Measurements from ENCODE around the gene KAZN.

KAZN gene

GRCh38 chr1:14650951-14651350 lies 52.5 kb downstream of the KAZN start:
- Mint-ChIP-seq H3K4me3 (no peak overlapping the region), H3K27ac (no peak overlapping the region), H3K9me3 (no peaks in the 10 kb centered on the region), H3K36me3 (no peaks in the 10 kb centered on the region), H3K27me3 (peaks cover 4% of the 10 kb centered on the region), H3K4me1 (no peaks in the 10 kb centered on the region)
- ATAC-seq (ENCODE audit: low read depth), result no peak
- DNase-seq (ENCODE audit: low spot score in 2 of 2), result no peak

- Mint-ChIP-seq H3K36me3 (no peaks in the 10 kb centered on the region), H3K4me3 (no peak overlapping the region), H3K27me3 (peaks cover 6% of the 10 kb centered on the region), H3K4me1 (no peaks in the 10 kb centered on the region), H3K27ac (no peak overlapping the region), H3K9me3 (no peaks in the 10 kb centered on the region)
- DNase-seq (ENCODE audit: low spot score in 2 of 2) (no peak), ATAC-seq (ENCODE audit: low read depth) (no peak)
Observed at GRCh38 chr1:14652840-14653239, 54.4 kb downstream of the KAZN start.

GRCh38 chr1:14653461-14653960 lies 55.0 kb downstream of the KAZN start:
- ATAC-seq (ENCODE audit: low read depth) (no peak), DNase-seq (ENCODE audit: low spot score in 2 of 2) (no peak)
- Mint-ChIP-seq H3K36me3 (no peaks in the 10 kb centered on the region), H3K9me3 (no peaks in the 10 kb centered on the region), H3K4me3 (no peak overlapping the region), H3K4me1 (no peaks in the 10 kb centered on the region), H3K27me3 (peaks cover 4% of the 10 kb centered on the region), H3K27ac (no peak overlapping the region)

- Mint-ChIP-seq H3K27me3 (peaks cover 4% of the 10 kb centered on the region), H3K4me1 (no peaks in the 10 kb centered on the region), H3K27ac (no peak overlapping the region), H3K4me3 (no peak overlapping the region), H3K36me3 (no peaks in the 10 kb centered on the region), H3K9me3 (no peaks in the 10 kb centered on the region)
- DNase-seq (ENCODE audit: low spot score in 2 of 2) (no peak), ATAC-seq (ENCODE audit: low read depth) (no peak)
Observed at GRCh38 chr1:14654554-14654953, 56.1 kb downstream of the KAZN start.

GRCh38 chr1:14655385-14655784 lies 56.9 kb downstream of the KAZN start:
- H3K27ac Mint-ChIP-seq, result no peak overlapping the region
- H3K9me3 Mint-ChIP-seq, result no peaks in the 10 kb centered on the region
- H3K27me3 Mint-ChIP-seq, result peaks cover 4% of the 10 kb centered on the region
- H3K4me3 Mint-ChIP-seq, result no peak overlapping the region
- no peaks in the 10 kb centered on the region for H3K36me3 Mint-ChIP-seq
- ATAC-seq (ENCODE audit: low read depth) (no peak), DNase-seq (ENCODE audit: low spot score in 2 of 2) (no peak)
- no peaks in the 10 kb centered on the region for H3K4me1 Mint-ChIP-seq

- DNase-seq (ENCODE audit: low spot score in 2 of 2) (no peak), ATAC-seq (ENCODE audit: low read depth) (no peak)
- no peak overlapping the region for H3K4me3 Mint-ChIP-seq
- no peaks in the 10 kb centered on the region for H3K9me3 Mint-ChIP-seq
- no peaks in the 10 kb centered on the region for H3K36me3 Mint-ChIP-seq
- H3K4me1 Mint-ChIP-seq, result no peaks in the 10 kb centered on the region
- H3K27ac Mint-ChIP-seq, result no peak overlapping the region
- peaks cover 4% of the 10 kb centered on the region for H3K27me3 Mint-ChIP-seq
Observed at GRCh38 chr1:14656384-14656937, 58.0 kb downstream of the KAZN start.

- no peaks in the 10 kb centered on the region for H3K36me3 Mint-ChIP-seq
- H3K27me3 Mint-ChIP-seq, result peaks cover 4% of the 10 kb centered on the region
- DNase-seq (ENCODE audit: low spot score in 2 of 2), result no peak
- no peaks in the 10 kb centered on the region for H3K4me1 Mint-ChIP-seq
- H3K4me3 Mint-ChIP-seq, result no peak overlapping the region
- H3K9me3 Mint-ChIP-seq, result no peaks in the 10 kb centered on the region
- ATAC-seq (ENCODE audit: low read depth), result no peak
- H3K27ac Mint-ChIP-seq, result no peak overlapping the region
Observed at GRCh38 chr1:14658642-14659041, 60.2 kb downstream of the KAZN start.

- Mint-ChIP-seq H3K27me3 (peaks cover 4% of the 10 kb centered on the region), H3K4me3 (no peak overlapping the region), H3K9me3 (no peaks in the 10 kb centered on the region), H3K36me3 (no peaks in the 10 kb centered on the region), H3K4me1 (no peaks in the 10 kb centered on the region), H3K27ac (no peak overlapping the region)
- ATAC-seq (ENCODE audit: low read depth) (no peak), DNase-seq (ENCODE audit: low spot score in 2 of 2) (no peak)
Observed at GRCh38 chr1:14659913-14660312, 61.4 kb downstream of the KAZN start.

- Mint-ChIP-seq H3K4me1 (no peaks in the 10 kb centered on the region), H3K9me3 (no peaks in the 10 kb centered on the region), H3K36me3 (no peaks in the 10 kb centered on the region), H3K4me3 (no peak overlapping the region), H3K27ac (no peak overlapping the region), H3K27me3 (peaks cover 4% of the 10 kb centered on the region)
- ATAC-seq (ENCODE audit: low read depth) (no peak), DNase-seq (ENCODE audit: low spot score in 2 of 2) (no peak)
Observed at GRCh38 chr1:14660801-14661200, 62.3 kb downstream of the KAZN start.

GRCh38 chr1:14661222-14661621 lies 62.7 kb downstream of the KAZN start:
- no peaks in the 10 kb centered on the region for H3K9me3 Mint-ChIP-seq
- DNase-seq (ENCODE audit: low spot score in 2 of 2), result no peak
- no peaks in the 10 kb centered on the region for H3K4me1 Mint-ChIP-seq
- no peaks in the 10 kb centered on the region for H3K36me3 Mint-ChIP-seq
- ATAC-seq (ENCODE audit: low read depth), result no peak
- H3K27ac Mint-ChIP-seq, result no peak overlapping the region
- H3K4me3 Mint-ChIP-seq, result no peak overlapping the region
- H3K27me3 Mint-ChIP-seq, result peaks cover 4% of the 10 kb centered on the region

GRCh38 chr1:14662116-14662515 lies 63.6 kb downstream of the KAZN start:
- H3K27me3 Mint-ChIP-seq, result peaks cover 1% of the 10 kb centered on the region
- H3K9me3 Mint-ChIP-seq, result no peaks in the 10 kb centered on the region
- ATAC-seq (ENCODE audit: low read depth), result no peak
- H3K27ac Mint-ChIP-seq, result no peak overlapping the region
- H3K36me3 Mint-ChIP-seq, result no peaks in the 10 kb centered on the region
- H3K4me3 Mint-ChIP-seq, result no peak overlapping the region
- no peak for DNase-seq (ENCODE audit: low spot score in 2 of 2)
- no peaks in the 10 kb centered on the region for H3K4me1 Mint-ChIP-seq

GRCh38 chr1:14663773-14664172 lies 65.3 kb downstream of the KAZN start:
- Mint-ChIP-seq H3K27ac (no peak overlapping the region), H3K4me3 (no peak overlapping the region)
- no peak for ATAC-seq (ENCODE audit: low read depth)

GRCh38 chr1:14666373-14666772 lies 67.9 kb downstream of the KAZN start:
- Mint-ChIP-seq H3K4me1 (no peaks in the 10 kb centered on the region), H3K4me3 (no peak overlapping the region), H3K9me3 (no peaks in the 10 kb centered on the region), H3K36me3 (no peaks in the 10 kb centered on the region), H3K27ac (no peak overlapping the region), H3K27me3 (peaks cover 6% of the 10 kb centered on the region)
- ATAC-seq (ENCODE audit: low read depth) (no peak), DNase-seq (ENCODE audit: low spot score in 2 of 2) (no peak)

More at GRCh38 chr1:14663773-14664172, 65.3 kb downstream of the KAZN start:
- no peaks in the 10 kb centered on the region for H3K4me1 Mint-ChIP-seq
- peaks cover 1% of the 10 kb centered on the region for H3K27me3 Mint-ChIP-seq
- no peaks in the 10 kb centered on the region for H3K9me3 Mint-ChIP-seq
- DNase-seq (ENCODE audit: low spot score in 2 of 2), result no peak
- no peaks in the 10 kb centered on the region for H3K36me3 Mint-ChIP-seq

GRCh38 chr1:14666962-14667650 lies 68.6 kb downstream of the KAZN start:
- peaks cover 8% of the 10 kb centered on the region for H3K27me3 Mint-ChIP-seq
- H3K4me1 Mint-ChIP-seq, result no peaks in the 10 kb centered on the region
- DNase-seq (ENCODE audit: low spot score in 2 of 2) (no peak), ATAC-seq (ENCODE audit: low read depth) (no peak)
- no peaks in the 10 kb centered on the region for H3K9me3 Mint-ChIP-seq
- H3K27ac Mint-ChIP-seq, result no peak overlapping the region
- no peak overlapping the region for H3K4me3 Mint-ChIP-seq
- H3K36me3 Mint-ChIP-seq, result no peaks in the 10 kb centered on the region

GRCh38 chr1:14667651-14667984 lies 69.1 kb downstream of the KAZN start:
- no peaks in the 10 kb centered on the region for H3K9me3 Mint-ChIP-seq
- DNase-seq (ENCODE audit: low spot score in 2 of 2) (no peak), ATAC-seq (ENCODE audit: low read depth) (no peak)
- H3K27me3 Mint-ChIP-seq, result peaks cover 7% of the 10 kb centered on the region
- H3K27ac Mint-ChIP-seq, result no peak overlapping the region
- no peaks in the 10 kb centered on the region for H3K36me3 Mint-ChIP-seq
- H3K4me1 Mint-ChIP-seq, result no peaks in the 10 kb centered on the region
- no peak overlapping the region for H3K4me3 Mint-ChIP-seq

Measured in memory B cell (primary cell).